Measurements from ENCODE around the gene PCBD2.
"Not testable (repeated sequence)": the region's sequence is repeated elsewhere in the genome, so short reads cannot be mapped to it uniquely, and the experiment has no call there.

The PCBD2 gene

GRCh38 chr5:134910752-134911151, 5.8 kb downstream of the PCBD2 start:
- not testable (repeated sequence) for DNase-seq

GRCh38 chr5:134911285-134912206, 6.6 kb downstream of the PCBD2 start:
- DNase-seq = no peak

GRCh38 chr5:134913254-134913653, 8.3 kb downstream of the PCBD2 start:
- no peak for DNase-seq

GRCh38 chr5:134913795-134914194, 8.9 kb downstream of the PCBD2 start:
- DNase-seq = no peak

- no peak for DNase-seq
Measured at GRCh38 chr5:134917070-134917815, 12.3 kb downstream of the PCBD2 start.

- no peak for DNase-seq
Measured at GRCh38 chr5:134918861-134919260, 13.9 kb downstream of the PCBD2 start.

GRCh38 chr5:134920848-134921575, 16.1 kb downstream of the PCBD2 start:
- no peak for DNase-seq

GRCh38 chr5:134932508-134932907, 27.6 kb downstream of the PCBD2 start:
- no peak for DNase-seq

GRCh38 chr5:134934202-134934601, 29.3 kb downstream of the PCBD2 start:
- DNase-seq = no peak

- no peak for DNase-seq
Measured at GRCh38 chr5:134935711-134936602, 31.0 kb downstream of the PCBD2 start.

GRCh38 chr5:134937526-134937925, 32.6 kb downstream of the PCBD2 start:
- DNase-seq = no peak

GRCh38 chr5:134938030-134938429, 33.1 kb downstream of the PCBD2 start:
- no peak for DNase-seq

GRCh38 chr5:134939500-134939899, 34.6 kb downstream of the PCBD2 start:
- no peak for DNase-seq

- DNase-seq = no peak
Measured at GRCh38 chr5:134943547-134943946, 38.6 kb downstream of the PCBD2 start.

- no peak for DNase-seq
Measured at GRCh38 chr5:134944630-134945029, 39.7 kb downstream of the PCBD2 start.

- no peak for DNase-seq
Measured at GRCh38 chr5:134945041-134945440, 40.1 kb downstream of the PCBD2 start.

- DNase-seq = peak; percentile 67
Measured at GRCh38 chr5:134948911-134949310, 44.0 kb downstream of the PCBD2 start.

- DNase-seq = no peak
Measured at GRCh38 chr5:134949316-134949715, 44.4 kb downstream of the PCBD2 start.

- DNase-seq = peak; percentile 66
Measured at GRCh38 chr5:134957920-134958608, 53.1 kb downstream of the PCBD2 start.

- DNase-seq = peak; percentile 81
Measured at GRCh38 chr5:134958755-134959154, 53.8 kb downstream of the PCBD2 start.

- DNase-seq = no peak
Measured at GRCh38 chr5:134963098-134963497, 58.2 kb downstream of the PCBD2 start.

All from islet precursor cell (in vitro differentiated cells).